Karpas-422 (cell line): ENCODE measurements around the gene MYO10. TPM values are rescaled to one million over a fixed set of nuclear protein-coding genes. Genes with fewer than 3 reads are reported as not detected.

Experiments used
- DNase-seq: peaks from one replicate; pipeline ENCODE4 v3.0.0-alpha.2; 2015
- H2AFZ ChIP-seq: fragments of 200-600 bp; sonication (generic); 2 replicates; pipeline ENCODE4 v1.6.1; 2014; ENCODE audit warnings: antibody characterized with exemption, low read length, mixed read lengths
- H3K27ac ChIP-seq: fragments of 200-600 bp; sonication (generic); 2 replicates; pipeline ENCODE4 v1.5.1; 2014; ENCODE audit warnings: mild to moderate bottlenecking, low read length, moderate library complexity
- H3K27me3 ChIP-seq: fragments of 200-600 bp; sonication (generic); 2 replicates; pipeline ENCODE4 v1.6.1; 2014; ENCODE audit warnings: low read length, mixed read lengths
- H3K36me3 ChIP-seq: fragments of 200-600 bp; sonication (generic); 2 replicates; pipeline ENCODE4 v1.6.1; 2014; ENCODE audit warnings: low read length, mixed read lengths; ENCODE audit not compliant: insufficient read depth
- H3K4me1 ChIP-seq: fragments of 200-600 bp; sonication (generic); 2 replicates; pipeline ENCODE4 v1.6.1; 2014; ENCODE audit warnings: mild to moderate bottlenecking, low read length, mixed read lengths
- H3K4me2 ChIP-seq: fragments of 200-600 bp; sonication (generic); 2 replicates; pipeline ENCODE4 v1.6.1; 2014; ENCODE audit warnings: low read length, low read depth, mild to moderate bottlenecking; ENCODE audit not compliant: poor library complexity, severe bottlenecking
- H3K4me3 ChIP-seq: fragments of 200-600 bp; sonication (generic); 2 replicates; pipeline ENCODE4 v1.5.1; 2014; ENCODE audit warnings: mild to moderate bottlenecking, antibody characterized with exemption, low read length, mixed read lengths
- H3K79me2 ChIP-seq: fragments of 200-600 bp; sonication (generic); 2 replicates; pipeline ENCODE4 v1.6.1; 2014; ENCODE audit warnings: mild to moderate bottlenecking, low read length, mixed read lengths
- H3K9ac ChIP-seq: fragments of 200-600 bp; sonication (generic); 2 replicates; pipeline ENCODE4 v1.6.0; 2014; ENCODE audit warnings: low read length
- H3K9me2 ChIP-seq: fragments of 200-600 bp; sonication (generic), shearing (Covaris generic); replicated peaks from 2 replicates; pipeline ENCODE4 v1.6.0; 2014; ENCODE audit warnings: mild to moderate bottlenecking, low read length, moderate library complexity; ENCODE audit not compliant: insufficient read depth
- H3K9me3 ChIP-seq: fragments of 300-700, 200-600 bp; sonication (generic); 2 replicates; pipeline ENCODE4 v1.6.1; 2014; ENCODE audit warnings: low read length, mixed read lengths
- H4K20me1 ChIP-seq: fragments of 200-600 bp; sonication (generic); 2 replicates; pipeline ENCODE4 v1.6.1; 2014; ENCODE audit warnings: mild to moderate bottlenecking, antibody characterized with exemption, low read length, low read depth; ENCODE audit not compliant: insufficient read depth
- total RNA-seq: library from RNA; depleted of rRNA; stranded (reverse); fragments of >200 nt; shearing (Covaris generic); gene quantifications from 2 replicates; pipeline ENCODE4 v1.2.3, GENCODE V29; 2014; ENCODE audit warnings: low replicate concordance

MYO10 gene
- total RNA-seq, 1 experiment from 2014 or later: not detected

DNA sequence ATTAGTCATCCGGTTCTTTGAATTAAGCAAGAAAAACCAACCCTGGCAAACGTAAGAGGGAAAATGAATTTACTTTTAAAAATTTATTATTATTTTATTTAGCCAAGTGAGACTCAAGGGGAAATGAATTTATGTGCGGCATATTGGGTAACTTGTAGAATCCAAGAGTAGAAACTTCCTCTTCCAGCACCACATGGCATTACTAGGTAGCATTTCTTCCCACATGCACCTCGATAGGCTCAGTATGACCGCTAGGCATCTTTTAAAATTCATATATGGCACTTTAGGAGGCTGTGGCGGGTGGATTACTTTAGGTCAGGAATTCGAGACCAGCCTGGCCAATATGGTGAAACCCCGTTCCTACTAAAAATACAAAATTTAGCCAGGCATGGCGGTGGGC, 17.6 kb upstream of the MYO10 start:
- no peaks in the 10 kb centered on the region for H4K20me1 ChIP-seq
- H3K27ac ChIP-seq: no peak overlapping the region
- no peaks in the 10 kb centered on the region for H3K9me2 ChIP-seq
- H3K4me2 ChIP-seq: no peak overlapping the region
- H3K4me3 ChIP-seq: no peak overlapping the region
- no peak overlapping the region for H3K9ac ChIP-seq
- no peaks in the 10 kb centered on the region for H3K4me1 ChIP-seq
- no peaks in the 10 kb centered on the region for H3K9me3 ChIP-seq
- H3K27me3 ChIP-seq: no peaks in the 10 kb centered on the region
- no peaks in the 10 kb centered on the region for H3K79me2 ChIP-seq
- DNase-seq: no peak
- no peaks in the 10 kb centered on the region for H3K36me3 ChIP-seq
- H2AFZ ChIP-seq: no peak overlapping the region

DNA sequence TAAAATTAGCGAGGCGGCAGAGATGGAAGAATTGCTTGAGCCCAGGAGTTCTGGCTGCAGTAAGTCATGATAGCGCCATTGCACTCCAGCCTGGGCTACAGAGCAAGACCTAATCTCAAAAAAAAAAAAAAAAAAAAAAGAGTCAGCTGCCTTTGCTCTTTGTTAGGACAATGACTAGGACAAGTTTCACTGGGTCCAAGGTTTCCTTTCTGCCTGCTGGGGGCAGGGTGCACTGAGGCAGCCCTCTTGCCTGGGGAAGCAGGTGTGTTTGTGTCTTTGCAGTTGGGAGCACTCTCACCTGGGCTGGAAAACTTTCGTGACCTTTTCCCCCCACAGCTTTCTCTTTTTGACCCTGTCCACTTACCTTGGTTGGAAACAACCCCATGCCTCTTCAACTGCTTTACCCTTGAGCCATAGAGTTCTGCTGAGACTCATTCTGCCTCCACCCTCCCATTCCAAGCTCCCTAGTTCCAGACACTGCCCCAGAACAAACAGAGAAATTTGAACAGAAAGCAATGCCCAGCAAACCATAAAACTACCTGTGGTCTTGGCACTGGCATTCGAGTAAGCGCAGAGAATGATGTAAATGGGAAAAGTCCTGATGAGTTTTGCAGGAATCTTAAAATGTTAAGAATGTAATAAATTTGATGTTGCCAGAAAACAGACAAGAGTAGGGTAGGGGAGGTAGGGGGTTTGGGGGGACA, 17.0 kb upstream of the MYO10 start:
- Histone ChIP-seq H3K4me1 (no peaks in the 10 kb centered on the region), H3K9me2 (no peaks in the 10 kb centered on the region), H3K27me3 (no peaks in the 10 kb centered on the region), H4K20me1 (no peaks in the 10 kb centered on the region), H3K9me3 (no peaks in the 10 kb centered on the region), H3K27ac (no peak overlapping the region), H3K4me3 (no peak overlapping the region), H3K79me2 (no peaks in the 10 kb centered on the region), H3K36me3 (no peaks in the 10 kb centered on the region), H2AFZ (no peak overlapping the region), H3K9ac (no peak overlapping the region), H3K4me2 (no peak overlapping the region)
- DNase-seq: no peak

DNA sequence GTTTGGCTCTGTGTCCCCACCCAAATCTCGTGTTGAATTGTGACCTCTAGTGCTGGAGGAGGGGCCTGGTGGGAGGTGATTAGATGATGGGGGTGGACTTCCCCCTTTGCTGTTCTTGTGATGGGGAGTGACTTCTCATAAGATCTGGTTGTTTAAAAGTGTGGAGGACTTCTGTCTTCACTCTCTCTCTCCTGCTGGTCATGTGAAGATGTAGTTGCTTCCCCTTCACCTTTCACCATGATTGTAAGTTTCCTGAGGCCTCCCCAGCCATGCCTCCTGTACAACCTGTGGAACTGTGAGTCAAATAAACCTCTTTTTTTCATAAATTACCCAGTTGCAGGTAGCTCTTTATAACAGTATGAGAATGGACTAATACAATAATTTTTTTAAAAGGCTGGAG, 10.6 kb upstream of the MYO10 start:
- no peaks in the 10 kb centered on the region for H4K20me1 ChIP-seq
- no peaks in the 10 kb centered on the region for H3K36me3 ChIP-seq
- no peak overlapping the region for H3K4me3 ChIP-seq
- H3K4me1 ChIP-seq: no peaks in the 10 kb centered on the region
- H3K4me2 ChIP-seq: no peak overlapping the region
- H3K9ac ChIP-seq: no peak overlapping the region
- H3K9me3 ChIP-seq: no peaks in the 10 kb centered on the region
- no peaks in the 10 kb centered on the region for H3K9me2 ChIP-seq
- H2AFZ ChIP-seq: no peak overlapping the region
- H3K27me3 ChIP-seq: no peaks in the 10 kb centered on the region
- H3K79me2 ChIP-seq: no peaks in the 10 kb centered on the region
- no peak overlapping the region for H3K27ac ChIP-seq
- DNase-seq: no peak

DNA sequence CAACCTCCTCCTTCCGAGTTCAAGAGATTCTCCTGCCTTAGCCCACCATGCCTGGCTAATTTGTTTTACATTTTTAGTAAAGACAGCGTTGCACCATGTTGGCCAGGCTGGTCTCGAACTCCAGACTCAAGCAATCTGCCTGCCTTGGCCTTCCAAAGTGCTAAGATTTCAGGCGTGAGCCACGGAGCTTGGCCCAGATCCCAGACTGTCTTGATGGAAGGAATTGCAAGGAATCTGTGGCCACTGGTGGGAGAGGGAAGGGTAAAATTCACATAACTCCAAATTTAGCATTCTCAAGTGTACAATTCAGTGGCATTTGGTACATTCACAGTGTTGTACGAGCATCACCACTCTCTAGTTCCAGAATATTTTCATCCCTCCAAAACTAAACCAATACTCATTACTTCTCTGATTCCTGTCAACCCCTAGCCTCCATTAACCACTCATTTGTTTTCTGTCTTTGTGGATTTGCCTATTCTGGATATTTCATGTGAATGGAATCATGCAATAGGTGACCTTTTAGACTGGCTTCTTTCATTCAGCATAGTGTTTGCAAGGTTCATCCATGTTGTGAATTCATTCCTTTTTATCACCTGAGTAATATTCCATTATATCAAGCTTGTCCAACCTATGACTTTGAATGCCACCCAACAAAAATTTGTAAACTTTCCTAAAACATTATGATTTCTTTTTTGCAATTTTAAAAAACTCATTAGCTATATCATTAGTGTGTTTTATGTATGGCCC, 8.9 kb upstream of the MYO10 start:
- no peak for DNase-seq
- no peaks in the 10 kb centered on the region for H4K20me1 ChIP-seq
- no peaks in the 10 kb centered on the region for H3K9me2 ChIP-seq
- no peaks in the 10 kb centered on the region for H3K27me3 ChIP-seq
- no peak overlapping the region for H3K9ac ChIP-seq
- no peaks in the 10 kb centered on the region for H3K4me1 ChIP-seq
- H3K4me3 ChIP-seq: no peak overlapping the region
- H3K27ac ChIP-seq: no peak overlapping the region
- H3K9me3 ChIP-seq: no peaks in the 10 kb centered on the region
- H3K4me2 ChIP-seq: no peak overlapping the region
- no peaks in the 10 kb centered on the region for H3K36me3 ChIP-seq
- no peak overlapping the region for H2AFZ ChIP-seq
- no peaks in the 10 kb centered on the region for H3K79me2 ChIP-seq

DNA sequence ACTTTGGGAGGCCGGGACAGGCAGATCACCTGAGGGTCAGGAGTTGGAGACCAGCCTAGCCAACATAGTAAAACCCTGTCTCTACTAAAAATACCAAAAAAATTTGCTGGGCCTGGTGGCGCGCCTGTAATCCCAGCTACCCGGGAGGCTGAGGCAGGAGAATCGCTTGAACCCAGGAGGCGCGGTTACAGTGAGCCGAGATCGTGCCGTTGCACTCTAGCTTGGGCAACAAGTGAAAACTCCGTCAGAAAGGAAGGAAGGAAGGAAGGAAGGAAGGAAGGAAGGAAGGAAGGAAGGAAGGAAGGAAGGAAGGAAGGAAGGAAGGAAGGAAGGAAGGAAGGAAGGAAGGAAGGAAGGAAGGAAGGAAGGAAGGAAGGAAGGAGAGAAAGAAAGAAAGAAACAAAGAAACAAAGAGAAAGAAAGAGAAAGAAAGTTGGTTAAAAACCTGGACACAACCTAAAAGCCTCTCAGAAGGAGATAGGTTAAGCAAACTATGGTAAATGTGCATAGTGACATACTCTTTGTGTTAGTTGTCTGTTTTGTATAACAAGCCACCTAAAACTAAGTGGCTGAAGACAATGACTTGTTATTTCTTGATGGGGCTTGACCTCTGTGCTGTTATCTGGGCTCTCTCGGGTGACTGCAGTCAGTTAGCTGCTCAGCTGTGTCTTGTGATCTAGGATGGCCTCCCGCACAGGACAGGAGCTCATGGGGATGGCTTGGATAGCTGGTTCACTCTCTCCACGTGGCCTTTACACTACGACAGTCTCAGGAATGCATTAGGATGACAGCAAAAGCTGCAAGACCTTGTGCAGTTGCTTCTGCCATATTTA, 8.0 kb upstream of the MYO10 start:
- Histone ChIP-seq H3K9me3 (no peaks in the 10 kb centered on the region), H3K4me3 (no peak overlapping the region), H3K9ac (no peak overlapping the region), H3K4me2 (no peak overlapping the region), H3K9me2 (no peaks in the 10 kb centered on the region), H3K36me3 (no peaks in the 10 kb centered on the region), H4K20me1 (no peaks in the 10 kb centered on the region), H3K27me3 (no peaks in the 10 kb centered on the region), H3K27ac (no peak overlapping the region), H3K4me1 (no peaks in the 10 kb centered on the region), H3K79me2 (no peaks in the 10 kb centered on the region), H2AFZ (no peak overlapping the region)
- DNase-seq: no peak

DNA sequence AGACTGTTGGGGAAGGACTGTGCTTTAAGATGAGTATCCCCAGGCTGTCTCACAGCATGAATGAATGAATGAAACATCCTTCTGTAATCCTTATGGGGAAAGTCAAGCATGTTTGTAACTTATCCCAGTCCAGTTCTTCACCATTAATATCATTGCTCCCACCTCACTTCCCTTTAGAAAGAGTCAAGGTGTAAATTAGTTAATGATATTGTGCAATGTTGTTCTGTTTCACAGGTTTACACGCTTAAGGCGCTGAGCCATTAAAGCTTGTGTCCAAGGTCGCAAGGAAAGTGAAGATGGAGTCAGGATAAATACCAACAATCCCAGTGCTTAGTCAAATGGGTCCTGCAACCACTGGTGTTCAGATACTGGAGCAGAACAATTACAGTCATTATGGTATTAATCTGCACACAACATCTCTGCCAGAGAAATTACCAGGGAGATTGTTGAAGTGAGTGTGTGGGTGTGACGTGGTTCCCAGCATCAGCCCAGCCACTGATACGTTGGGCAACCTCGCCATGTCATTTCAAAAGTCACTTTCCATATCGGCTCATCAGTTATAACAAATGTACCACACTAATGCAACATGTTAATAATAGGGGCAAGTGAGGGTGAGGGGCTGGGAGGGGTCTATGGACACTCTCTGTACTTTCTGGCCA, 1.5 kb upstream of the MYO10 start:
- H3K27me3 ChIP-seq: no peaks in the 10 kb centered on the region
- no peak overlapping the region for H3K27ac ChIP-seq
- H4K20me1 ChIP-seq: no peaks in the 10 kb centered on the region
- DNase-seq: no peak
- H3K9me2 ChIP-seq: no peaks in the 10 kb centered on the region
- H2AFZ ChIP-seq: no peak overlapping the region
- no peak overlapping the region for H3K9ac ChIP-seq
- no peaks in the 10 kb centered on the region for H3K36me3 ChIP-seq
- no peaks in the 10 kb centered on the region for H3K9me3 ChIP-seq
- H3K4me3 ChIP-seq: no peak overlapping the region
- no peaks in the 10 kb centered on the region for H3K79me2 ChIP-seq
- H3K4me2 ChIP-seq: no peak overlapping the region
- H3K4me1 ChIP-seq: no peaks in the 10 kb centered on the region

DNA sequence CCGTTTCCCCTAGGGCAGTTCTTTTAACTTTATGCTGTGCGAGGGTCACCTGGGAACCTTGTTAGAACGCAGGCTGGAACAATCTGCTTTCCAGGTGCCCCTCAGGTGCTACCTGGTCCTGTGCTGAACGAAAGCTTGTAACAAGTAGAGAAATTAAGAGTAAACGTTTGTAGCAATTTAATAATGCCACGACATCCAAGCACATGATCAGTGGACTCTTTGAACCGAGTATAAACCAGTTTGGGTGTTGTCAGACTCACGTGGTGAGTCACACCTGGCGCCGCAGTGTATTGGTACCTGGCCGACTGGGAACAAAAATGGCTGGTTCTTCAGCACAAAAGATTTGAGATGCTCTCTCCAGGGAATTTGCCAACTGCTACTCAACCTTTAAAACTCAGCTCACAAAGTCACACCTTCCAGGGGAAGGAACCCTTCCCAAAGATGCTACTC, 926 bp upstream of the MYO10 start:
- DNase-seq: no peak
- no peak overlapping the region for H3K27ac ChIP-seq
- H4K20me1 ChIP-seq: no peaks in the 10 kb centered on the region
- no peaks in the 10 kb centered on the region for H3K9me2 ChIP-seq
- H2AFZ ChIP-seq: no peak overlapping the region
- no peaks in the 10 kb centered on the region for H3K79me2 ChIP-seq
- H3K4me3 ChIP-seq: no peak overlapping the region
- no peaks in the 10 kb centered on the region for H3K27me3 ChIP-seq
- H3K36me3 ChIP-seq: no peaks in the 10 kb centered on the region
- no peak overlapping the region for H3K4me2 ChIP-seq
- H3K9me3 ChIP-seq: no peaks in the 10 kb centered on the region
- H3K9ac ChIP-seq: no peak overlapping the region
- H3K4me1 ChIP-seq: no peaks in the 10 kb centered on the region
